ENCODE data around the gene PCSK9. TPM values are rescaled to one million over a fixed set of nuclear protein-coding genes. Genes with fewer than 3 reads are reported as not detected.
"Not testable (repeated sequence)": the region's sequence is repeated elsewhere in the genome, so short reads cannot be mapped to it uniquely, and the experiment has no call there.

Gene PCSK9
- total RNA-seq, 1 donor from 2014 or later, result 1.1 TPM

DNA sequence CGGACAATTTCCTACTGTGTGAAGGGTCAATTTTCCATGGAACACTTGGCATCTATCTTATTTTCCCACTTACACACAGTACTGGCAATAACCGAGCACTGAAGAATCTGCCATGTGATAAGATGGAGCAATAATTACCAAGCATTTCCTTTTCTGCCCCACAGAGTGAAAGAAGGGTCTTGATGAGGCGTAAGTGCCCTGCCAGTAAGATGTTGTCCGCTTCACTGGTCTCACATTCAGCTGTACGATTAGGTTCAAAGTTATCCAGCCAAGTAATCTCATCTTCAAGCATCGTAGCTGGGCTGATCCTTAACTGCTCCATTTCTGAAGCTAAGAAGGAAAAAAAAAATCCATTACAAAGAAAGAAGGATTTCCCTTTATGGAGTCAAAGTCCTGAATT lies 67.8 kb downstream of the PCSK9 start:
- TF ChIP-seq, protein P1, sequence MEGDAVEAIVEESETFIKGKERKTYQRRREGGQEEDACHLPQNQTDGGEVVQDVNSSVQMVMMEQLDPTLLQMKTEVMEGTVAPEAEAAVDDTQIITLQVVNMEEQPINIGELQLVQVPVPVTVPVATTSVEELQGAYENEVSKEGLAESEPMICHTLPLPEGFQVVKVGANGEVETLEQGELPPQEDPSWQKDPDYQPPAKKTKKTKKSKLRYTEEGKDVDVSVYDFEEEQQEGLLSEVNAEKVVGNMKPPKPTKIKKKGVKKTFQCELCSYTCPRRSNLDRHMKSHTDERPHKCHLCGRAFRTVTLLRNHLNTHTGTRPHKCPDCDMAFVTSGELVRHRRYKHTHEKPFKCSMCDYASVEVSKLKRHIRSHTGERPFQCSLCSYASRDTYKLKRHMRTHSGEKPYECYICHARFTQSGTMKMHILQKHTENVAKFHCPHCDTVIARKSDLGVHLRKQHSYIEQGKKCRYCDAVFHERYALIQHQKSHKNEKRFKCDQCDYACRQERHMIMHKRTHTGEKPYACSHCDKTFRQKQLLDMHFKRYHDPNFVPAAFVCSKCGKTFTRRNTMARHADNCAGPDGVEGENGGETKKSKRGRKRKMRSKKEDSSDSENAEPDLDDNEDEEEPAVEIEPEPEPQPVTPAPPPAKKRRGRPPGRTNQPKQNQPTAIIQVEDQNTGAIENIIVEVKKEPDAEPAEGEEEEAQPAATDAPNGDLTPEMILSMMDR (conservative IDR thresholded peaks at IDR 0.05; ENCODE audit: low read depth, low read length), result no peak
- peak; percentile 56 for DNase-seq (ENCODE audit: low read depth)

GRCh38 chr1:55109005-55109404 lies 69.7 kb downstream of the PCSK9 start:
- not testable (repeated sequence) for DNase-seq (ENCODE audit: low read depth); H3K4me3 ChIP-seq (ENCODE audit: low read depth, low read length)

More for the DNA sequence above, 67.8 kb downstream of the PCSK9 start:
- no peak overlapping the region for H3K4me3 ChIP-seq (ENCODE audit: low read depth, low read length)

Other genes with a start within 250 kb of the PCSK9 start
- gene TTC22, start 238.2 kb upstream of the PCSK9 start, total RNA-seq, result 1.9 and 4.3 TPM in 2 replicates
- gene DHCR24, start 152.4 kb upstream of the PCSK9 start, total RNA-seq, result 258 and 494 TPM in 2 replicates
- gene TMEM61, start 58.9 kb upstream of the PCSK9 start, total RNA-seq, result 0.14 TPM in 1 of 2 replicates, not detected in the other
- not detected in 2 replicates for gene BSND, start 40.6 kb upstream of the PCSK9 start, total RNA-seq
- gene USP24, start 175.8 kb downstream of the PCSK9 start, total RNA-seq, result 19.7 and 24.0 TPM in 2 replicates